HG03060 (cell line): ENCODE results near the gene FAM20C.

ENCODE experiments used
- ATAC-seq: cut with Tn5 transposase; IDR thresholded peaks from one replicate; pipeline ENCODE4 v1.9.1; 2021; ENCODE audit warnings: low read depth, moderate number of reproducible peaks; ENCODE audit not compliant: unreplicated experiment

Gene FAM20C

GRCh38 chr7:265192-265997 lies 73.0 kb downstream of the FAM20C start:
- ATAC-seq = no peak

DNA sequence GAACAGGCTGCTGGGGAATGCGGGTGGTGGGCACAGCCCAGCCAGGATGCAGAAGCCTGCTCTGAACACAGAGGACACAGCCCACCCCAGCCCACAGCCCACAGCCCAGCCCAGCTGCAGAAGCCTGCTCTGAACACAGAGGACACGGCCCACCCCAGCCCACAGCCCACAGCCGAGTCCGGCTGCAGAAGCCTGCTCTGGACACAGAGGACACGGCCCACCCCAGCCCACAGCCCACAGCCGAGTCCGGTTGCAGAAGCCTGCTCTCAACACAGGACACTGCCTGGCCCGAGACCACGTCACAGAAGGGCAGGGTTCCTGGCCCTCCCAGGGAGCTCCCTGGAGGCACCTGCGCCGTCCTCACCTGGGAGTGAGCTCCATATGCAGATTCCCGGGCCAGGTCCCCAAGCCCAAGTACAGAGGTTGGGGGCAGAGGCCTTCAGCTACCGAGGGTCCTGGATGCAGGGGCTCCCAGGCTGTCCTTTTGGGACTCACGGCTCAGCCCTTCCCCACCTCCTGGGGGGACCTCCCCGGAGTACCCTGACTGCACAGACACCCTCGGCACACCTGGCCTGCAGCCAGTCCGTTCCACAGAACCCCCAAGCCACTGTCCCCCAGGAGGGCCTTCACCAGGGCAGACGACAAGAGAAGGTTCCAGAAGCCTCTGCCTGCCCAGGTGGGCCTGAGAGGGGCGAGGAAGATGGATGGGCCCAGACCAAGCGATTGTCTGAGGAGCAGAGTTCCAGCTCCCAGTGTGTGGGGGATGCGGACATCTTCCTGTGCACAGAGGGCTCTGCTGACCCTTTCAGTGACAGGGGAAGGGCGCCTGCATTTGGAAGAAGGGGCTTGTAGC lies 73.9 kb downstream of the FAM20C start:
- ATAC-seq = no peak

DNA sequence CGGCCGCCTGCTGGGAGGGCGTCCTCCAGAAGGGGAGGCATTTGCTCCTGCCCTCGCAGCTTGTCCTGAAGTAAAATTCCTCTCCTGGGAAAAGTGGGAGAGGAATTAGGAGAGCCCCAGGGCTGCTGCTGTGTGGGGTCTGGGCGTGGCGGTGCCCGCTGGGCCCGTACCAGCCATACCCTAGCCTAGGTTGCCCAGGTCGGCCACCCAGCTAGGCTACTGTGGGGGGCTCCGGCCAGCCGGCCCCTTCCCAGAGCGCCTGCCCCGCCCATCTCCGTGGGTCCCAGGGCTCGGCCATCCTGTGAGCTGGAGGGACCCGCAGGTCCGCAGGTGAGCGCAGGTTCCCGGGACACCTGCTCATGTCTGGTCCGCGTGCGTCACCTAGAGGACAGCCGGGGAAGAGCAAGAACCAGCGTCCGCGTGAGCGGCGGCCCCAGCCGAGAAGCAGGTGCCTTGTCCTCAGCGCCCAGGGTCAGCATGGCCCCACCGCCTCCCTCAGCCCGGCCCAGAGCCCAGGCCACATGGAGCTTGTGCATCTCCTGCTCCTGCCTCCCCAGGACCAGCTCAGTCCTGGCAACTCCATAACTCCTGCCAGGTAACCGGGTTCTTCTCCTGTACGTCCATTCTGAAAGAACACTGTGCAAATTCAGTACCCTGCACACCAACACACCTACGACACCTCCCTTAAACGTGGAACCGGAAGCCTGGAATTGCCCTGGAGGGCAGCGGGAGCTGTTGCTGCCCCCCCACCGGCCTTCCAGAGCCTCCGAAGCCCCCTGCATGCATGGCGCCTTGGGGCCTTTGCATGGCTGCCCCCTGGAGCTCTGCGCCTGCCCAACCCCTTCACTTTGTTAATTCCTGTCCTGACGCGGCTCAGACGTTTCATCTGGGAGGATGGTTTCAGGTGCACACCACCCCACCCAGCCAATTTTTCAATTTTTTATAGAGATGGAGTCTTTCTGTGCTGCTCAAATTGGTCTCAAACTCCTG lies 74.8 kb downstream of the FAM20C start:
- ATAC-seq = no peak

GRCh38 chr7:268991-269390 lies 76.6 kb downstream of the FAM20C start:
- ATAC-seq = no peak

DNA sequence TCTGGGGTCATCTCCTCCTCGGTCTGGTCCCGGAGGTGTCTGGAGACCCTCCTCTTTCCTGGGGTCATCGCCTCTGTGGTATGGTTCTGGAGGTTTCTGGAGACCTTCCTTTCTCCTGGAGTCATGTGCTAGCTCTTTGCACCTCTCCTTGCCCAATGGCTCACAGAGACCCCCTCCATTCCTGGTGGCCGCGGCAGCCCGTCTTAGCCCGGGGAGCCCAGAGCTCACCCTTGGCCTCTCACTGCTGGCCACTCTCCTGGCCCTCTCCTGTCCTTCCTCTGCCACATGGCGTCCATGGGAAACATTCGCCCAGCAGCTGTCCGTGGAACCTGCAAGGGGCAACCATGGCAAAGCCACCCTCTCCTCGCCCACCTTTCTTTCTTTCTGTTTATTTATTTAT lies 77.3 kb downstream of the FAM20C start:
- no peak for ATAC-seq

GRCh38 chr7:270351-270983 lies 78.1 kb downstream of the FAM20C start:
- ATAC-seq = no peak

- no peak for ATAC-seq
Measured at GRCh38 chr7:271266-272107, 79.1 kb downstream of the FAM20C start.

- ATAC-seq = no peak
Measured at GRCh38 chr7:272108-272615, 79.8 kb downstream of the FAM20C start.

- no peak for ATAC-seq
Measured at GRCh38 chr7:272631-273030, 80.3 kb downstream of the FAM20C start.

- ATAC-seq = no peak
Measured at GRCh38 chr7:273327-273726, 81.0 kb downstream of the FAM20C start.

GRCh38 chr7:274266-274665 lies 81.9 kb downstream of the FAM20C start:
- no peak for ATAC-seq

DNA sequence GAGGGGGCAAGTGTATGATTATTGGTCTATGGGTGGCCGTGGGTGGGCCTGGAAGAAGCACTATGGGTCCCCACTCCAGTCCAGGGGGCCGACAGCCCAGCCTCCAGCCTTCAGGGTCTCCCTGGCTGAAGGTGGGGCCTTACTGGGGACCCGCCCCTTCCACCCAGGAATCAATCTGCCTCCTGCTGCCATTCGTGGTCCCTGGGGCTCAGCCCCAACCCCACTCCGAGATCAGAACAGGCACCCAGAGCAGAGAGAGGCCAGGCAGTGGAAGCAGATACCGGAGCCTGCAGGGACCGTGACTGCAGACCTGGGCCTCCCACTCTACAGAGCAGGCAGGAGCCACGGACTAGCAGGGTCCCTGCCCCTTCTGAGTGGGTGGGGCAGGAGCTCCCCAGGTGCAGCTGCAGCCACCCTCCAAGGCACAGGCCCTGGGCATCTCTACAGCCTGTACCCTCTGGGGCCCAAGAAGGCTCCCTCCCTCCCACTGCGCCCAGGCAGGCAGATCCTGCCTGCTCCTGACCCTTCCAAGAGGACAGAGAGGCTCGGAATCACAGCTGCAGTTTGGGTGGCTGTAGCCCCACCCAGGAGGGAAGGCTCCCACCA lies 84.0 kb downstream of the FAM20C start:
- ATAC-seq = no peak

DNA sequence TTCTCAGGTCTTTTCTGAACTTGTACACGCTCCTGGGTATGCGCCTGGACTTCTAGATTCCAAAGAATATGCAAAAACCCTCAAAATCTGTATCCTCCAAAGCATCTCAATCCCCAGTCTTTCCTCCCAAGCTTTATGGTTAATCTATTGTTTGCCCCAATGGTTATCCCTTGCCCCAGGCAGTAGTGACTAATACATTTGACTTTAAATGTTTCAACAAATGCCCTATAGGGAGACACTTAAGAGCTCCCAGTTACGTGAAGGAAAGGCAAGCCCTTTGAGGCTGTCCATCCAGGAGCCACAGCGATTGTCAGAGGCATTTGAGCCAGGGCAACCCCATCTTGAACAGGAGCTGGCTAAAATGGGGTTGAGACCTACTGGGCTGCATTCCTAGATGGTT lies 84.9 kb downstream of the FAM20C start:
- no peak for ATAC-seq

- ATAC-seq = no peak
Measured at GRCh38 chr7:278081-278480, 85.7 kb downstream of the FAM20C start.

GRCh38 chr7:279821-280220 lies 87.5 kb downstream of the FAM20C start:
- no peak for ATAC-seq

DNA sequence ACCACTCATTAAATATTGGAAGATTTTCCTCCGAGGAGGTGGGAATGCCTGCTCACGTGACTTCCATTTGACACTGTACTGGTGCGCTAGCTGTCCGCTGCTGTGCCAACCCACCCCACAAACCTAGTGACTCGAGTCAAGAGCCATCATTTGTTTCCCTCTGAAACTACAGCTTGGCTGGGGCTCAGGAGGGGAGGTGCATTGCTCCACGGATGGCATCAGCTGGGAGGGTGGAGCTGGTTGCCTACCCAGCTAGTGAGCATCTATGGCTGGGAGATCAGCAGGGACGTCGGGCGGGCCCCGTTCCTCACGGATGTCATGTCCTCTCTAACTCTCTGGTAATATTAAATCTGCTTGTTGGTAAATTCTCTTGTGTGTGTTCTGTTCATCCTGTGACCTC lies 88.1 kb downstream of the FAM20C start:
- no peak for ATAC-seq

- ATAC-seq = no peak
Measured at GRCh38 chr7:281637-282036, 89.3 kb downstream of the FAM20C start.

DNA sequence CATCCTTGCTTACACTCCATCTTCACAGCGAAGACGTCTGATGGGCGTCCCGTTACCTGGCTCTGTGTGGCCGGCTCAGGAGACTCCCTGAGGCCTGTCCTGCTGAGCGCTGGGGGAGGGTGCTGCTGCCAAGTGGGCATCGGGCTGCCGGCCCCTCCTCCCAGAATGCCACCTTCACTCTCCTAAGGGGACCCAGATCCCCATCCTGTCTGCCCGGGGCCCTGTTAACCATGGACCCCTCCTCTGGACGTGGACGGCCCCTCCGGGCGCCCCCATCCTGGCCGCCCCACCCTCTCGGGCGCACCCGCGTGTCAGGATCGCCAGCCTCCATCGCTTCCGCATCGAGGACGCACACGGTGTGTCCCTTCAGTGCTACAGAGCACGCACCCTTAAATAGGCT lies 90.2 kb downstream of the FAM20C start:
- no peak for ATAC-seq
